Lung (tissue), 12 donors: Measurements from ENCODE around the gene ACTL7B. TPM values are rescaled to one million over a fixed set of nuclear protein-coding genes. Genes with fewer than 3 reads are reported as not detected.

Experiments used
- ATAC-seq: fragments of 200-7000 bp; cut with Tn5 transposase; one replicate; pipeline ENCODE4 v1.9.1; 2020; ENCODE audit warnings: moderate number of reproducible peaks; ENCODE audit not compliant: insufficient read depth, low FRiP score
- DNase-seq, 3 donors: peaks; one replicate each; pipeline ENCODE4 v3.0.0-alpha.2; 2013 to 2017
- H3K27ac ChIP-seq, 2 donors: one replicate each; pipeline ENCODE4 v1.5.1; 2013; ENCODE audit warnings: mild to moderate bottlenecking in 2 of 2, moderate library complexity in 2 of 2, control low read depth in 1 of 2, inconsistent platforms in 1 of 2, low read depth in 1 of 2, low read length in 1 of 2
- H3K27me3 ChIP-seq, 3 donors: one replicate each; pipeline ENCODE4 v1.5.1; 2013; ENCODE audit warnings: low read length in 2 of 3; ENCODE audit not compliant: control insufficient read depth in 3 of 3, insufficient read depth in 3 of 3
- H3K36me3 ChIP-seq, 4 donors: one replicate each; pipeline ENCODE4 v1.5.1; 2013; ENCODE audit warnings: low read length in 4 of 4, mild to moderate bottlenecking in 1 of 4, moderate library complexity in 1 of 4; ENCODE audit not compliant: control insufficient read depth in 4 of 4, insufficient read depth in 4 of 4
- H3K4me1 ChIP-seq, 5 donors: one replicate each; pipeline ENCODE4 v1.5.1; 2013; ENCODE audit warnings: low read length in 5 of 5, mild to moderate bottlenecking in 2 of 5, moderate library complexity in 1 of 5; ENCODE audit not compliant: control insufficient read depth in 5 of 5, insufficient read depth in 5 of 5
- H3K4me3 ChIP-seq: one replicate; pipeline ENCODE4 v1.5.1; 2013; ENCODE audit warnings: mild to moderate bottlenecking, control low read depth, moderate library complexity
- H3K9ac ChIP-seq, 2 donors: one replicate each; pipeline ENCODE4 v1.5.1; 2013; ENCODE audit warnings: low read length in 2 of 2, control low read depth in 1 of 2; ENCODE audit not compliant: insufficient read depth in 1 of 2
- H3K9me3 ChIP-seq, 4 donors: one replicate each; pipeline ENCODE4 v1.5.1; 2013; ENCODE audit warnings: low read length in 3 of 4, mild to moderate bottlenecking in 1 of 4, moderate library complexity in 1 of 4; ENCODE audit not compliant: control insufficient read depth in 4 of 4, insufficient read depth in 3 of 4
- CTCF ChIP-seq: IDR thresholded peaks from 2 replicates; pipeline ENCODE4 v1.5.1; 2012; ENCODE audit warnings: mild to moderate bottlenecking; ENCODE audit errors: control extremely low read depth, extremely low read depth
- whole genome bisulfite sequencing, 2 donors: extraction: QIAGEN DNeasy Blood & Tissue Kit; methylation state at CpG; one replicate each; pipeline ENCODE4 v1.1.7; 2013; 5-methylcytosine and 5-hydroxymethylcytosine counted together
- polyA plus RNA-seq, 2 donors: library from polyadenylated mRNA; stranded (reverse); fragments of 200-250 nt; gene quantifications; one replicate each; pipeline ENCODE4 v1.2.1, GENCODE V29; 2013
- total RNA-seq, 2 donors: library from RNA; depleted of rRNA in 1 of 2; stranded (reverse); fragments of >200 nt in 1 of 2; gene quantifications; one replicate each; pipeline ENCODE4 v1.2.1, GENCODE V29; 2014 to 2021
- donor health status: control.
- donor health status: control.
- donor health status: Bipolar disorder and iron deficiency.
- donor health status: healthy.
- donor health status: DM: yes; HTN: yes; CAD: no.

ACTL7B gene
- total and polyA plus RNA-seq, 4 donors, result not detected

GRCh38 chr9:108884701-108885100 is 28.9 kb upstream of the ACTL7B start:
- Histone ChIP-seq H3K9ac (no peak overlapping the region), H3K9me3 (no peaks in the 10 kb centered on the region), H3K27me3 (no peaks in the 10 kb centered on the region), H3K36me3 (peaks cover 12 to 44% (median 19%) of the 10 kb centered on the region in 4 donors), H3K27ac (no peak overlapping the region), H3K4me1 (peaks cover 0 to 3% (median 3%) of the 10 kb centered on the region in 5 donors), H3K4me3 (no peak overlapping the region)
- 78 to 87% methylated on average over 3 of the region's 3 CpGs for WGBS, 2 donors
- DNase-seq (no peak), ATAC-seq (no peak)
- no peak for TF ChIP-seq CTCF

- Histone ChIP-seq H3K9me3 (no peaks in the 10 kb centered on the region), H3K27ac (no peak overlapping the region), H3K4me3 (no peak overlapping the region), H3K9ac (no peak overlapping the region), H3K4me1 (peaks cover 0 to 3% (median 3%) of the 10 kb centered on the region in 5 donors), H3K36me3 (peaks cover 20 to 50% (median 28%) of the 10 kb centered on the region in 4 donors), H3K27me3 (no peaks in the 10 kb centered on the region)
- DNase-seq (no peak), ATAC-seq (no peak)
- WGBS, 2 donors, result 97 to 98% methylated on average over 3 of the region's 3 CpGs
- TF ChIP-seq CTCF, result no peak
Observed at GRCh38 chr9:108883085-108883484, 27.3 kb upstream of the ACTL7B start.

- no peak overlapping the region for H3K4me3 ChIP-seq
- H3K27ac ChIP-seq, result no peak overlapping the region
- ATAC-seq, result no peak
- H3K9ac ChIP-seq, result no peak overlapping the region
- WGBS, 2 donors, result 96 to 98% methylated on average over 6 of the region's 6 CpGs
- DNase-seq, result no peak
- H3K9me3 ChIP-seq, result no peaks in the 10 kb centered on the region
- no peak for TF ChIP-seq CTCF
- H3K4me1 ChIP-seq, result peaks cover 0 to 3% (median 3%) of the 10 kb centered on the region in 5 donors
- peaks cover 21 to 52% (median 34%) of the 10 kb centered on the region in 4 donors for H3K36me3 ChIP-seq
- no peaks in the 10 kb centered on the region for H3K27me3 ChIP-seq
Observed at GRCh38 chr9:108882052-108882888, 26.5 kb upstream of the ACTL7B start.
